ENCODE measurements around the gene GOLGA8J.

DNA sequence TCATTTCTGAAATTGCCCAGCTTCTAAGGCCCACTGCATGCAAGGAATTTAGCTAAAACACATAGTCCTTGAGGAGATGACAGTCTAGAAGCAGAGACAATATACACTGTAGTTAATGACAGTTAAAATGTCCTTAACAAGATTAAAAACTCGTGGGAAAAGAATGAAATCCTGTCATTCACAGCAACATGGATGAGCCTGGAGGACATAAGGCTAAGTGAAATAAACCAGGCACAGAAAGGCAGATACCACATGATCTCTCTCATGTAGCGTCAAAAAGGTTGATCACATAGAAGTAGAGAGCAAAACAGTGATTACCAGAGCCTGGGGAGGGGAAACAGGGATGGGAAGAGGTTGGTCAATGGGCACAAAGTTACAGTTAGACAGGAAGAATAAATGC is 36.3 kb upstream of the GOLGA8J start:
- no peak for TF ChIP-seq EZH2 (IDR thresholded peaks at IDR 0.05)
- TF ChIP-seq POLR2AphosphoS5 (IDR thresholded peaks at IDR 0.05; ENCODE audit: borderline replicate concordance, low read depth, low read length): no peak
